Small intestine (tissue), 7 donors: Measurements from ENCODE around the gene SRC. TPM values are rescaled to one million over a fixed set of nuclear protein-coding genes. Genes with fewer than 3 reads are reported as not detected.

Source experiments
- DNase-seq, 2 donors: peaks; one replicate each; pipeline versions ENCODE4 v3.0.0 to v3.0.0-alpha.2; 2013
- FAIRE-seq: peaks from 2 replicates; lab custom pipeline; 2012; peaks lifted over from hg19 to GRCh38; lab: Jason Lieb, UNC
- H3K27ac ChIP-seq, 3 donors: one replicate each; pipeline ENCODE4 v1.5.1; 2013; ENCODE audit warnings: low read length in 2 of 3, mild to moderate bottlenecking in 2 of 3, control low read depth in 1 of 3, inconsistent platforms in 1 of 3, low read depth in 1 of 3, moderate library complexity in 1 of 3
- H3K27me3 ChIP-seq, 3 donors: one replicate each; pipeline ENCODE4 v1.6.1; 2013; ENCODE audit warnings: low read length in 3 of 3, inconsistent platforms in 1 of 3; ENCODE audit not compliant: control insufficient read depth in 3 of 3, insufficient read depth in 3 of 3
- H3K36me3 ChIP-seq, 3 donors: one replicate each; pipeline ENCODE4 v1.6.1; 2013; ENCODE audit warnings: low read length in 3 of 3, inconsistent platforms in 1 of 3, low read depth in 1 of 3, mild to moderate bottlenecking in 1 of 3, moderate library complexity in 1 of 3; ENCODE audit not compliant: control insufficient read depth in 3 of 3, insufficient read depth in 2 of 3
- H3K4me1 ChIP-seq, 3 donors: one replicate each; pipeline ENCODE4 v1.6.1; 2013; ENCODE audit warnings: low read length in 2 of 3, inconsistent platforms in 1 of 3, low read depth in 1 of 3, mild to moderate bottlenecking in 1 of 3, moderate library complexity in 1 of 3; ENCODE audit not compliant: control insufficient read depth in 3 of 3, insufficient read depth in 2 of 3
- H3K4me3 ChIP-seq, 3 donors: one replicate each; pipeline ENCODE4 v1.5.1; 2013; ENCODE audit warnings: low read length in 3 of 3, control low read depth in 1 of 3, inconsistent platforms in 1 of 3, low read depth in 1 of 3, mild to moderate bottlenecking in 1 of 3, moderate library complexity in 1 of 3
- H3K9me3 ChIP-seq, 2 donors: one replicate each; pipeline ENCODE4 v1.6.1; 2013; ENCODE audit warnings: low read depth in 1 of 2, low read length in 1 of 2; ENCODE audit not compliant: control insufficient read depth in 2 of 2, insufficient read depth in 1 of 2
- WGBS, 3 donors: extraction: QIAGEN DNeasy Blood & Tissue Kit; methylation state at CpG; one replicate each; pipeline ENCODE4 v1.1.7; 2013; 5-methylcytosine and 5-hydroxymethylcytosine counted together
- polyA plus RNA-seq, 4 donors: library from polyadenylated mRNA; stranded (reverse) in 3 of 4; unstranded in 1 of 4; fragments of 200-250 nt in 3 of 4; fragments of 120-200 nt in 1 of 4; gene quantifications; one replicate each; pipeline versions ENCODE4 v1.2.1 to v1.2.3, GENCODE V29; 2013
- donor health status: healthy with polysubstance abuse.
- donor health status: control.
- donor health status: control.
- donor health status: Bipolar disorder and iron deficiency.
- donor health status: healthy.

SRC gene
- polyA plus RNA-seq, 4 donors, result 70.8 to 173 (median 95.3) TPM

- Histone ChIP-seq H3K4me1 (peaks cover 0 to 17% (median 0%) of the 10 kb centered on the region in 3 donors), H3K36me3 (peaks cover 8 to 59% (median 17%) of the 10 kb centered on the region in 3 donors), H3K9me3 (no peaks in the 10 kb centered on the region), H3K27ac (no peak overlapping the region), H3K27me3 (peaks cover 0 to 19% (median 0%) of the 10 kb centered on the region in 3 donors), H3K4me3 (no peak overlapping the region)
- no peak for DNase-seq
- FAIRE-seq, result no peak
- 53 to 77% (median 69%) methylated on average over 6 of the region's 6 CpGs for WGBS, 3 donors
Observed at GRCh38 chr20:37404461-37404890, 58.5 kb downstream of the SRC start.

- H3K27me3 ChIP-seq, result peaks cover 0 to 19% (median 0%) of the 10 kb centered on the region in 3 donors
- no peak for DNase-seq
- H3K27ac ChIP-seq, result no peak overlapping the region
- no peaks in the 10 kb centered on the region for H3K9me3 ChIP-seq
- WGBS, 3 donors, result 58 to 77% (median 64%) methylated on average over 11 of the region's 11 CpGs
- FAIRE-seq, result no peak
- H3K4me1 ChIP-seq, result peaks cover 0 to 17% (median 0%) of the 10 kb centered on the region in 3 donors
- no peak overlapping the region for H3K4me3 ChIP-seq
- peaks cover 8 to 49% (median 13%) of the 10 kb centered on the region in 3 donors for H3K36me3 ChIP-seq
Observed at GRCh38 chr20:37405351-37405897, 59.5 kb downstream of the SRC start.

DNA sequence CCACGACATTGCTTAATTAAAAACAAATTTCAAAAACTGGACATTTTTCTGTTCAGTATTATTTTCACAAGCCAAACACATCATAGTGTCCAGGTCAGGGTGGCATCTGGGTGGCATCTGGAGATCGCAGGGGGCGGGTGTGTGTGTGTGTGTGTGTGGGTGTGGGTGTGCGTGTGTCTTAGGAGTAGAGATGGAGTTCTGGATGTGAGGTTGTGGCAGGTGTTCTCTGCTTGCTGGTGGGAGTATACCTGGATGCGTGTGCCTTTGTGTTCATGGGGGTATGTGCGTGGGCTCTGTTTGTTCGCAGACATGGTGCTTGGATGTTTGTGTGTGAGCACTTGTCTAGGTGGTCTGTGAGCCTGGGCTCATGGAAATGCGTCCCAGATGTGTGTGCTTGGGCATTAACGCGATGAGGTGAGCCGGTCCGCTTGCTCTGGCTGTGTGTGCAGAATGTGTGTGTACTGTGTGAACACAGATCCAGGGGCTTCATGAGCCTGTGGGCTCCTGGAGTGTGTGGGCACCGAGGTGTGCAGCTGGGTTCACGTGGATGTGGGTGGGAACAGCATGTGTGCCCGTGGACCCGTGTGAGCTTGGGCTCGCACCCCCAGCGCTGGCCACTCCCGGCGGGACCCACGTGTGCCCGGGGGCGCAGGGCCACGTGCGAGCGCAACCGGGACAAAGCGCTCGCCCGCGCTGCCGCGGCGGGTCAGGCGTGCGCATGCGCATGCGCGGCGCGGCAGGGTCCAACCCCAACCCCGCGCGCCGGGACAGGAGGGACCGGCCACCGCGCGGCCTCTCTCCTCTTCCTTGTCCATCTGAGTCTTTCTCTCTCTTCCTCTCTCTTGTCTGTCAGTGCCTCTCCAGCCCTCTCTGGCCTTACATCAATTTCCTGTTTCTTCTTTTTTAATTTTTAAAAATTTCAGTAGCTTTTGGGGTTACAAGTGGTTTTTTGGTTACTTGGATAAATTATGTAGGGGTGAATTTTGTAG is 60.4 kb downstream of the SRC start:
- peak; percentile 59 to 63 for DNase-seq
- Histone ChIP-seq H3K4me3 (peak overlapping the region in 2 of 3 donors; percentile 14 to 22), H3K36me3 (peaks cover 8 to 41% (median 13%) of the 10 kb centered on the region in 3 donors), H3K27me3 (peaks cover 0 to 19% (median 0%) of the 10 kb centered on the region in 3 donors), H3K27ac (no peak overlapping the region), H3K4me1 (peaks cover 0 to 20% (median 0%) of the 10 kb centered on the region in 3 donors), H3K9me3 (no peaks in the 10 kb centered on the region)
- FAIRE-seq, result no peak
- 7 to 13% (median 10%) methylated on average over 49 of the region's 49 CpGs for WGBS, 3 donors

DNA sequence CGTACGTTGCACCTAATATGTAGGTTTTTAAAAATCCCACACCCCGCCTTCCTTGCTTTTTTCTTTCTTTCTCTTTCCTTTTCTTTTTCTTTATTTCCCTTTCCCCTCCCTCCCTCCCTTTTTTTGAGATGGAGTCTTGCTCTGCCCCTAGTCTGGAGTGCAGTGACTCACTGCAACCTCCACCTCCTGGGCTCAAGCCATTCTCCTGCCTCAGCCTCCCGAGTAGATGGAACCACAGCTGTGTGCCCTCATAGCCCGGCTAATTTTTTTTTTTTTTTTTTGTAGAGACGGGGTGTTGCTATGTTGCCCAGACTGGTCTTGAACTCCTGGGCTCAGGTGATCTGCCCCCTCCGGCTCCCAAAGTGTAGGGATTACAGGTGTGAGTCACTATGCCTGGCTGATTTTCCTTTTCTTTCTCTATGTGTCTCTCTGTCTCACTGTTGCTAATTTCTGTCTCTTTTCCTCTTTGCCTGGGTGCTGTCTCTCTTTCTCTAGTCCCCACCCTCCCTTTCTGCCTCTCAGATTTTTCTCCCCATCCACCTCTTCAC is 61.2 kb downstream of the SRC start:
- DNase-seq (no peak), FAIRE-seq (no peak)
- H3K27ac ChIP-seq, result no peak overlapping the region
- H3K27me3 ChIP-seq, result peaks cover 0 to 19% (median 0%) of the 10 kb centered on the region in 3 donors
- H3K36me3 ChIP-seq, result peaks cover 7 to 33% (median 12%) of the 10 kb centered on the region in 3 donors
- no peak overlapping the region for H3K4me3 ChIP-seq
- no peaks in the 10 kb centered on the region for H3K9me3 ChIP-seq
- H3K4me1 ChIP-seq, result peaks cover 0 to 22% (median 0%) of the 10 kb centered on the region in 3 donors
- WGBS, 3 donors, result 4 to 36% (median 22%) methylated on average over 7 of the region's 7 CpGs

DNA sequence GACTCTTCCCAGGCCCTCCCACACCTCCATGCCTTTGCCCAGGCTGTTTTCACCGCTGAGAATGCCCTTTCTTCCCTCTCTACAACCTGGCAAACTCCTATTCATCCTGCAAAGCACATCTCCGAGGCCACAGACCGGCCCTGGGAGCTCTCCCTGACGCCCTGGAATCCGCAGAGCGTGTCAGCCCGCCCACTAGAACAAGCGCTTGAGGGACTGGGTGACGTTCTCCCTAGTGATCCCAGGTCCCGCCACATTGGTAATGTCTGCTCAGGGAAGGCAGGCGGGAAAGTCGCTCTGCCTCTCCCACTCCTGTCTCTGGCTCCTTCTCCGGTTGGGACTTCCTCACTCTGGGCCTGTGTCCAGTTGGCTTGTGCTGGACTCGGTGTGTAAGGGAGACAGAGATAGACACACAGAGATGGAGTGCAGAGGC is 61.6 kb downstream of the SRC start:
- Histone ChIP-seq H3K9me3 (no peaks in the 10 kb centered on the region), H3K4me1 (peaks cover 0 to 27% (median 0%) of the 10 kb centered on the region in 3 donors), H3K27me3 (peaks cover 0 to 19% (median 0%) of the 10 kb centered on the region in 3 donors), H3K27ac (no peak overlapping the region), H3K4me3 (no peak overlapping the region), H3K36me3 (peaks cover 4 to 28% (median 7%) of the 10 kb centered on the region in 3 donors)
- DNase-seq, result no peak
- FAIRE-seq, result no peak
- WGBS, 3 donors, result 43 to 58% (median 57%) methylated on average over 14 of the region's 14 CpGs

GRCh38 chr20:37408302-37409193 is 62.6 kb downstream of the SRC start:
- Histone ChIP-seq H3K4me1 (peaks cover 0 to 29% (median 0%) of the 10 kb centered on the region in 3 donors), H3K4me3 (no peak overlapping the region), H3K36me3 (peaks cover 0 to 18% (median 0%) of the 10 kb centered on the region in 3 donors), H3K27me3 (peaks cover 0 to 24% (median 0%) of the 10 kb centered on the region in 3 donors), H3K27ac (no peak overlapping the region), H3K9me3 (no peaks in the 10 kb centered on the region)
- FAIRE-seq (no peak), DNase-seq (no peak)
- WGBS, 3 donors, result 43 to 52% (median 44%) methylated on average over 22 to 23 of the region's 23 CpGs

DNA sequence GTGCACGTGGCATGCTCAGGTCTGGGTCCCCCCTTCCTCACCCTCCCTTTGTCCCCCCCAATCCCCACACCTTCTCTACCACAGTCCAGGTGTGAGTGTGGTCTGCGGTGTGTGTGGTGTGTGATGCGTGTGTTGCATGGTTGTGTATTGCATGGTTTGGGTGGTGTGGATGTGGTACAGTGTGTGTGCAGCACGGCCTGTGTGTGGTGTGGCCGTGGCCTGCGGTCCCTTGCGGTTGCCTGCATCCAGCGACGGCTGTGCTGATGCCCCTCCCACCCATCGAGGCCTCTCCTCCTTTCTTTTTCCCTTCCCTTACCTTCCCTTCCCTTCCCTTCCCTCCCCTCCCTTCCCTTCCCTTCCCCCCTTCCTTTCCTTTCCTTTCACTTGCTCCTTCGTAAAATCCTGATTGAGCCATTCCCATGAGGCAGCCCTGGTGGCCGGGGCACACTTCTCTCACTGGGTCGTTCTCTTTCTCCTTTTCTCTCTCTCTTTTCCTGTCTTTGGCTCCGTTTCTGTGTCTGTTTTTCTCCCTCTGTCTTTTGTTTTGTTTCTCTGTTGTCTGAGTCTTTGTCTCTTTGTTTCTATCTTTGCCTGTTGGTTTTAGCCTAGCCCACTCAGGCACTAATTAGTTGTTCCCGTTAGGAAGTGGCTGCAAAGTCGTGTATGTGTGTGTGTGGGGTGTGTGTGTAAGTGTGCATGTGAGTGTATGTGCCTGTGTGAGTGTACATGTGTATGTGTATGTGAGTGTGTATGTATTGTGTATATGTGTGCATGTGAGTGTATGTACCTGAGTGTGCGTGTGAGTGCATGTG is 65.7 kb downstream of the SRC start:
- H3K9me3 ChIP-seq, result no peaks in the 10 kb centered on the region
- FAIRE-seq (no peak), DNase-seq (no peak)
- 16 to 26% (median 17%) methylated on average over 15 to 17 of the region's 17 CpGs for WGBS, 3 donors
- peak overlapping the region in 1 of 3 donors; percentile 21 for H3K27ac ChIP-seq
- peak overlapping the region in 1 of 3 donors; percentile 46 for H3K4me3 ChIP-seq
- no peaks in the 10 kb centered on the region for H3K36me3 ChIP-seq
- peaks cover 0 to 46% (median 0%) of the 10 kb centered on the region in 3 donors for H3K27me3 ChIP-seq
- H3K4me1 ChIP-seq, result peaks cover 0 to 24% (median 0%) of the 10 kb centered on the region in 3 donors
